ENCODE results near the gene BACE2.
"Not testable (repeated sequence)": the region's sequence is repeated elsewhere in the genome, so short reads cannot be mapped to it uniquely, and the experiment has no call there.

The BACE2 gene

DNA sequence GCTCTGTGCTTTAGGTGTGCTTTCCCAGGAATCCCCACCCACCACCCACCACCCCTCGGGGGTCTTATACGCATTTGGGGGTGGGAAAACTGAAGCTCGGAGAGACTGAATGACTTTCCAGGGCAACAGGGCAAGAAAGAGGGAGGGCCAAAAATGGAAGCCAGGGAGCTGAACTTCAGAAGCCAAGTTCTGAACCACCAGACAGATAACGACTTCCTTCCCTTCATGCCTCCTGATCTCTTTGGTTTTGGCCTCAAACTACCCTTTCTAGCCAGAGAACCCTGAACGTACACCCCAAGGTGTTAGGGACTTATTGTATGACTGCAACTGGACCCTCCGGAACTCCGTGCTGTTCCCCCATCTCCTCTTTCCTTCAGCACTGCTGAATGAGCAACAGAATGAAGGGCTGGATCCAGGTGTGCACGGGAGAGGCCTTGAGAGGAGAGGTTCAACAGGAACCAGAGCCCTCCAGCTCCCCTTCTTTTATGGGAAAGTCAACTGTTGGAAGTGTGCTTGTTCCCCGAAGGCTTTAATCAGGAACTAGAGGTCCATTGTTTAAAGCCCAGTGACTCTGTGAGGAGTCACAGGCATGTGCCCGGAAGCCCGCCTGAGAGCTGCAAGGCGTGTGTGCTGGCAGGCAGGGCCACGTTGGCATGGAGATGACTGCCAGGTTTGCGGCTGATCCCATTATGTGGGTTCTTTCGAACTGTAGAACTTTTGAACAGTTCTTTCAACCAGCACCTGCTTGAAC, 3.1 kb downstream of the BACE2 start:
- no peak for DNase-seq (ENCODE audit: low read depth in 1 of 2, low spot score in 1 of 2)
- no peak for TF ChIP-seq JUND (IDR thresholded peaks at IDR 0.05; ENCODE audit: low read depth)
- in situ Hi-C loops (cut with HindIII; ENCODE audit: low pct_unique_long_range_greater_than_20kb, low sequenced_read_pairs), result no loop called here

DNA sequence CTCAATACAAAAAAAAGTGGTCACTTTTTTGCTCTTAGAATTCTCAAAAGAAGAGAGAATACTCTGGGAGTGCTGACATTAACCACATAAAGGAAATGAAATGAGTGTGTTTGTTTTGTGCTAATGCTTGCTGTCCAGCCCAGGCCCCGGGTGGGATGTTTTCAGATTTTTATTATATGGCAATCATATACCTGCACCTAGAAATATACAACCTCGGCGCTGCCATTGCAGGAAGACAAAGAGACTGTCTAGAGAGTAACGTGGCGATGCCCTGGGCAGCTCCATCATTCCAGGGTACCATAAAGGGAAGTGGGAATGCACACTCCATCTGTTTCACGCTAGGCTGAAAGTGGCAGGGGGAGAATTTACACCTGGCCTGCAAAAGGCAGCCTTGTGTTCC, 7.1 kb downstream of the BACE2 start:
- TF ChIP-seq JUND (IDR thresholded peaks at IDR 0.05; ENCODE audit: low read depth), result no peak
- DNase-seq (ENCODE audit: low read depth in 1 of 2, low spot score in 1 of 2), result no peak
- in situ Hi-C loops (cut with HindIII; ENCODE audit: low pct_unique_long_range_greater_than_20kb, low sequenced_read_pairs), result no loop called here

DNA sequence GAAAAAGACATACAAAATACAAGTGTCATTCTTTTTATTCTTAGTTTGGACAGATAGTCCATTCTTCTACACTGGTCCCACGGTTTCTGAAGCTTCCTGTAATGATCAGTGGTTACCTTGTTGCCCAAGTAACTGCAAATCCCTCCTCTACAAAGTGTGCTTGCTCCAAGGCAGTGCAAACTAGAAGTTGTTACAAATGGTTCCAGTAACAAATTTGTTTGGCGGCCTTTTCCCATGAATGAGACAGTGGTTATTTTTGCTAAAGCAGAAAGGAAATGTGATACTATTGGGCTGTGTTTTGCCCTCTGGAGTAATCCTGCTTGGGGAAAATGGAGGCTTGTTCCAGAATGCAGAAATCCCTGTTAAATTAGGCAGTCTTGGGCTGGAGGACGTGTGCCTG, 8.9 kb downstream of the BACE2 start:
- in situ Hi-C loops (cut with HindIII; ENCODE audit: low pct_unique_long_range_greater_than_20kb, low sequenced_read_pairs), result no loop called here
- DNase-seq (ENCODE audit: low read depth in 1 of 2, low spot score in 1 of 2), result no peak
- TF ChIP-seq JUND (IDR thresholded peaks at IDR 0.05; ENCODE audit: low read depth), result no peak

DNA sequence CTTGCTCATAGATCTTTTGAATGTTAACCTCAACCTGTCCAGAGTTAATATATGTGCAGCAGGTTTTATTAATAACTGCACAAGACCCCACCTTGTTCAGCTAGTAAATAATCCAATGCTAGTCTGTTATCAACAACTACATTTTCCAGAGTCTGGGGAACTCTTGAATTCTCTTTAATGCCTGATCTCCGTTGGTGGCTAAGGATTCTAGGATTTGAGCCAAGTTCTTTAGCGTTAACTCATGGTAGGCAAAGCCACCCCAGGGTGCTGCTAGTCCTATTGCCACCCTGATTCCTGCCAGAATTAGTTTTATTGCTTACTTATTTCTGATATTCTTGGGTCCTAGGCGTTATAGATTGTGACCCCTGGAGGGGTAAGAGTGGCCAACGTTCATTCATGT, 12.8 kb downstream of the BACE2 start:
- TF ChIP-seq JUND (IDR thresholded peaks at IDR 0.05; ENCODE audit: low read depth), result no peak
- in situ Hi-C loops (cut with HindIII; ENCODE audit: low pct_unique_long_range_greater_than_20kb, low sequenced_read_pairs), result no loop called here
- no peak for DNase-seq (ENCODE audit: low read depth in 1 of 2, low spot score in 1 of 2)

DNA sequence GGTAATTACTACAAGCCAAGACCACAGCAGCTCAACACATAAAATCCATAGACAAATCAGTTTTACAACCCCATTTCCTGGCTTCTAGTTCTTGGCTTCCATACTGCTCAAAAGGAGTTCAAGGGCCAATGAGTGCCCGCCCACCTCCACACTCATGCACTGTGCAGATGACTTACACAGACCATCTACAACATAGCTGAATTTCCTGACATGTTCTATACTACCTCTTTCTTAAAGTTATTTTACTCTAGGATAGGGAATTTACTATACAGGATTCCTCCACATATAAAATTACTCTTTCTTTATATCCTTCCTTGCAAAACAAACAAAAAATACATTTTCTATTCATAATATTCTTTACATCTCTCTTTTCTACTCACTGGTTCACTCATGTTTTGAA, 14.6 kb downstream of the BACE2 start:
- in situ Hi-C loops (cut with HindIII; ENCODE audit: low pct_unique_long_range_greater_than_20kb, low sequenced_read_pairs), result no loop called here
- no peak for DNase-seq (ENCODE audit: low read depth in 1 of 2, low spot score in 1 of 2)
- no peak for TF ChIP-seq JUND (IDR thresholded peaks at IDR 0.05; ENCODE audit: low read depth)

DNA sequence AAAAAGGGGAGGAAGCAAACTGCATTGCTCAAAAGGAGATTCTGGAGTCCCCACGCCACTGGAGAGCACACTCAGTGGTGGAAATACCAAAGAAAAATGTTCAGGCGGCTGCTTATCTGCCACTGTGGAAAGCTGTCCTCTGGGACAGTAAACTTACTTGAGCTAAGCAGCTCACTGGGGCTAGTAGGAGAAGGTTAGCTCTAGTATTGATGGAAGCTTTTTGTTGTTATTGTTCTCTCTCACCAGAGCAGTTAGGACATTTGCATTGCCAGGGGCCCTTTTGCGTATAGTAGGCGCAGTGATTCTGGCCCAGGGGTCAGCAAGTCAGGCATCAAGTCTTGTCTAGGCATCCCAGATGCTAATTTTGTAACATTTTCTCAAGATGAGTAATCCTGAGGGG, 15.6 kb downstream of the BACE2 start:
- in situ Hi-C loops (cut with HindIII; ENCODE audit: low pct_unique_long_range_greater_than_20kb, low sequenced_read_pairs), result no loop called here
- no peak for DNase-seq (ENCODE audit: low read depth in 1 of 2, low spot score in 1 of 2)
- TF ChIP-seq JUND (IDR thresholded peaks at IDR 0.05; ENCODE audit: low read depth), result no peak

DNA sequence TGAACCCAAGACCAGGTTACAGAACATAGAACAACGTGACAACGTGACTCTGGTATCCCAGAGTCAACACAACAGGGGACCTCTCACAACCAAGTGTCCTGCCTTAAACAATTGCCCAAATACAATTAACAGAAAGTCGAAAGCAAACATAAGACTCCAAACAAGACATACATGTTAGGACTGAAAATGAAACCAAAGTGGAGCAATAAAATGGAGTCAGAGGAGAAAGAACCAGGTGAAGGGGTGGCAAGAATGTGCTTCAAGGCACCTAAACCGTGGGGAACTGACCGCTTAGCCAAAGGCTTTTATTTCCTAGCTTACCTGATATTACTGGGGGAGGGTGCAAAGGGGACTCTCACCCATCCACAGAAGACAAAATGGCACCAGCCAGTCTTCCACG, 17.8 kb downstream of the BACE2 start:
- in situ Hi-C loops (cut with HindIII; ENCODE audit: low pct_unique_long_range_greater_than_20kb, low sequenced_read_pairs), result no loop called here
- no peak for TF ChIP-seq JUND (IDR thresholded peaks at IDR 0.05; ENCODE audit: low read depth)
- DNase-seq (ENCODE audit: low read depth in 1 of 2, low spot score in 1 of 2), result no peak

DNA sequence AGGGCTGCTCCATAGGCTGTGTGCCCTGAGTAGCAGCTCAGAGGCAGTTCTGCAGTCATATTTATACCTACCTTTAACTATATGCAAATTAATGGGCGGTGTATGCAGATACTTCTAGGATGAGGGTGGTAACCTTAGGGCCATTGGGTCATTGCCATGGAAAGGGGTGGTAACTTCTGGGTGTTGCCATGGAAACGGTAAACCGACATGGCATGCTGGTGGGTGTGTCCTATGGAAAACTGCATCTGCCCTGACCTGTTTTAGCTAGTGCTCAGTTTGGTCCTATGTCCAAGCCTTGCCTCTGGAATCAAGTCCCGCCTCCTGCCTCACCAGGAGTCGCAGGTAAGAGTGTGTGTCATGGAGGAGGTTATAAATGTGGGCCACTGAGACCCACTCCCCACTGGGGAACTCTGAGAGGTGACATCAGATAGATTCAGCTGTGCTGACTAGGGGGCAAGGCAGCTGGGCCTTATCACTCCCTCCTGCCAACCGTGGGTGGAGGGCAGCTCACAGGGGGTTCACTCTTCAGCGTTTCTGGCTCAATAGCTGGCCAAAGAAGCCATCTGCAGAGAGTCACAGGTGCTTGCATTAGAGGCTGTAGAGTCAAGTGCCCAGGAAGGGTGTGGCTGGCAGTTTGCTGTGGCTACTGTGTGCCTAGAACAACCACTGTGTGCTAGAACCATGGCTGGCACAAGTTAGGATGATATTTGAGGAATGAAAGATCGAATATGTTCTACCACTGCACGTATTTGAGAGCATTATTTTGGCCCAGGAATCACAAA, 19.0 kb downstream of the BACE2 start:
- TF ChIP-seq JUND (IDR thresholded peaks at IDR 0.05; ENCODE audit: low read depth), result no peak
- DNase-seq (ENCODE audit: low read depth in 1 of 2, low spot score in 1 of 2), result peak; percentile 24 to 98
- in situ Hi-C loops (cut with HindIII; ENCODE audit: low pct_unique_long_range_greater_than_20kb, low sequenced_read_pairs), result no loop called here

DNA sequence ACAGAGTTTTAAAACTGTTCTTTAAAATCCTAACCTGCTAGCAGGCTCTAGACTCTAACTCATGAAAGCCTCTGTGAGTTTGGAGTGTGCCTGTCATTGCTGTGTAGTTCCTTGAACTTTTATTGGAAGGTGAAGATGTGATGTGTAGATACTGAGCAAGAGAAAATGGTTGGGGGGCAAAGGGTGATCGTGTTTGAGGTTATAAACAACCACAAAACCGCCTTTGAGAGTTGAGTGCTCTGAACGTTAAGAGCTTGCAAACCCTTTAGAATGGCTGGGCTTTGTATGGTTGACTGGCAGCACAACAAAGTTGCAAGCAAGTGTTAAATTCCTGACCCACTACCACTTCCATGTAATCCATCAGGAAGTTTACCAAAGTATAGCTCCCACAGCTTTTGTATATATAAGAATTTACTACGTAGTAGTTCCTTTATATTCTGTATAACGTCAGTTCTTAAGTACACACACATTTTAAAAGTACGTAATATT, 19.6 kb downstream of the BACE2 start:
- no peak for TF ChIP-seq JUND (IDR thresholded peaks at IDR 0.05; ENCODE audit: low read depth)
- DNase-seq (ENCODE audit: low read depth in 1 of 2, low spot score in 1 of 2), result no peak
- in situ Hi-C loops (cut with HindIII; ENCODE audit: low pct_unique_long_range_greater_than_20kb, low sequenced_read_pairs), result no loop called here

DNA sequence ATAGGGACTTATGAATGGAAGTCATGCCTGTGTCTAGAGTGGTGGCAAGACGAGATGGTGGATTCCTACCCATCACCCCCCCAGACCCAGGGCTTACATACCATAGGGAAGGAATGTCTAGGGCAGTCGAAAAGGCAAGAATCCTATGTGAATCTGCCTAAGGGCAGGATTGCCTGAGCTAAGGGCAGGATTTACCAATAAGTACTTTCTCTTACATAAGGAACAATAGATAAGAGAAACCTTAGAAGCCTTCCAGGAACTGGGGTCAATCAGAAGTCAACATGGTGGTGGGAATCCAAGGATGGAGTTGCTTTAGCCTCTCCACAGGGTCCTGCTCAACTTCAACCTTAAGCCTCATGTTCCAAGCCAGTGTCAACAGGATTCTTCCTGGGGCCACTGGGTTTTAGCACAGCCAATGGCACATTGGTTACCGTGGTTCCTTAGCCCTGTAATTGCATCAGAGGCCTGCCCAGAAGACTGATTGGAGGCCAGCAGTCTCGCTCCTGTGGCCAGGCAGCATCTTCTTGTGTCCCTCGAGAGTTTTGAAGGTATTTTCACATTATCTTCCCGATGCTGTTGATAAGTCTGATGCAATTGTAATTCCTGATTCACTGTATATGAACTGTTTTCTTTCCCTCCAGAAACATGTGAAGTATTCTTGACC, 20.7 kb downstream of the BACE2 start:
- in situ Hi-C loops (cut with HindIII; ENCODE audit: low pct_unique_long_range_greater_than_20kb, low sequenced_read_pairs), result no loop called here
- TF ChIP-seq JUND (IDR thresholded peaks at IDR 0.05; ENCODE audit: low read depth), result no peak
- DNase-seq (ENCODE audit: low read depth in 1 of 2, low spot score in 1 of 2), result peak in 1 of 2 experiments; percentile 22

DNA sequence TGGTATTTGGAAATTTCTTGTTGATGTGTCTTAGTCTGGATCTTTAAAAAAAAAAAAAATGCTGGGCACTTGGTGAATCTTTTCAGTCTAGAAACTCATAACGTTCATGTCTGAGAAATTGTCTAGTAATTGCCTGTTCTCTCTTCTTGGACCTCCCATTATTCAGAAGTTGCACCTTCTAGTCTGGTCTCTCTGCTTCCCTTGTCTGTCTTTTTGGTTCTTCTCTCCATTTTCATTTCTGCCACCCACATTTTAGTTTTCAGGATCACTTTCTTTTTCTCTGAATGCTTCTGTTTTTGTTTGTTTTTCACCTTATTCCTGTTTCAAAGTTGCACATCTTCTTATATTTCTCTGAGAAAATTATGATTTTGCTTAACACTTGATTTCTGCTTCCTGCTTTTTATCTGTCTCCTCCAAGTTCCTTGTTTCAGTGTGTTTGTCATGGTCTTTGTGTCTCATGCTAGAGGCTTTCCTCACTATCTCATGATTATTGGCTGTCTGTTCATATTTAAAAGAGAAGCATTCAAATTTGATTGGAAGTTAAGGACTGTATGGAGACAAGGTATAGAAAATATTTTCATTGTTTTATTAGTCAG, 21.3 kb downstream of the BACE2 start:
- no peak for TF ChIP-seq JUND (IDR thresholded peaks at IDR 0.05; ENCODE audit: low read depth)
- in situ Hi-C loops (cut with HindIII; ENCODE audit: low pct_unique_long_range_greater_than_20kb, low sequenced_read_pairs), result no loop called here
- no peak for DNase-seq (ENCODE audit: low read depth in 1 of 2, low spot score in 1 of 2)

DNA sequence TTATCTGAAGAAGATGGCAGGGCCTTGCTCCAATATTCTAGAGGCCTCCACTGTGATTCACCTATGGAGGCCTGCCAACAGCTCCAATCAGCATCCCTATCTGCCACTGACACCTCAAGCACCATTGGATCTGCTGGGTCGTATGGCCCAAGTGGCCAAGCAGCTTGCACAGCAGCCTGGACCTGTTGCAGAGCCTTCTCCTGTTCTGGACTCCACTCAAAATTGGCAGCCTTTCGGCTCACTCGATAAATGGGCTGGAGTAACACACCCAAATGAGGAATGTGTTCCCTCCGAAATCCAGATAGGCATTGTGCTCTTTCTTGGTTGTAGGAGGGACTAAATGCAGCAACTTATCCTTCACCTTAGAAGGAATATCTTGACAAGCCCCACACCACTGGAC, 24.6 kb downstream of the BACE2 start:
- in situ Hi-C loops (cut with HindIII; ENCODE audit: low pct_unique_long_range_greater_than_20kb, low sequenced_read_pairs), result not testable (repeated sequence)

More for the DNA sequence above, 24.6 kb downstream of the BACE2 start:
- not testable (repeated sequence) for DNase-seq (ENCODE audit: low read depth in 1 of 2, low spot score in 1 of 2)

Measured in T47D (cell line).